DMS153 (cell line): ENCODE measurements around the gene TEF.
"Not testable (repeated sequence)": the region's sequence is repeated elsewhere in the genome, so short reads cannot be mapped to it uniquely, and the experiment has no call there.

ENCODE experiments used
- DNase-seq: peaks from one replicate; lab custom pipeline; 2025; lab: John Stamatoyannopoulos, UW

Gene TEF

GRCh38 chr22:41382610-41383009 lies 868 bp downstream of the TEF start:
- no peak for DNase-seq

DNA sequence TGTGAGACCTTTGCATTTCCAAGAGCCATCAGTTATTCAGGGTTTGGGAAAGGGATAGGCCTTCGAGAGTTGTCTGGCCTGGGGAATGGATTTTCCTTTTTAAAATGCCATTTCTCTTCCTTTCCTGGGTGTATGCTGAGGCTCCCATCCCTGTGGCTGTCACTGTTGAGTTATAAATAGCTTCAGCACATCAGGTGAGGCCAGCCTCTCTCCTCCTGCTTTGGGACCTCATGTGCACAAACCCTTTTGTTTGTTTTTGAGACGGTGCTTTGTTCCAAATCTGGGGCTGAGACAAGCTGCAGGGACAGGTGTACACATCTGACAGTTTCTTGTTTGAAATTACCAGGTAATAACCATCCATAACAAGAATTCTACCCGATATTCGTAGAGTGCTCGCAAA lies 1.3 kb downstream of the TEF start:
- no peak for DNase-seq

DNA sequence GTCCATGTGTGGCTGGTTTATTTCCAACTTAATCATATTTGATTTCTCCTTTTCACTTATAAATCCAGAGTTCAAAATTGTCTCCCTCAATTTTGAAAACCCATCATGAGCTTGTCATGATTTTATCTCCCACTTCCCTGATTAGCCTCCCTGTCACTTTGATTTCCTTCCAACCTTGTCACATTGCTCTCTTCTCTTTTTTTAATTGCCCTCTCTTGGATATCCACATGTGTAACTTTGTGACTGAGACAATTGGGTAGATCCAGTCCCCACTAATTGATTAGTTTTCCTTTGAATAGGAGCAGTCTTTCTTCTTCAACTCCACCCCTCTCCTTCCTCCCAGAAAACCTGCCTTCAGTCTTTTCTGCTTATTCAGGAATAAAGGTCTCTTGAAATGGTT lies 2.4 kb downstream of the TEF start:
- no peak for DNase-seq

DNA sequence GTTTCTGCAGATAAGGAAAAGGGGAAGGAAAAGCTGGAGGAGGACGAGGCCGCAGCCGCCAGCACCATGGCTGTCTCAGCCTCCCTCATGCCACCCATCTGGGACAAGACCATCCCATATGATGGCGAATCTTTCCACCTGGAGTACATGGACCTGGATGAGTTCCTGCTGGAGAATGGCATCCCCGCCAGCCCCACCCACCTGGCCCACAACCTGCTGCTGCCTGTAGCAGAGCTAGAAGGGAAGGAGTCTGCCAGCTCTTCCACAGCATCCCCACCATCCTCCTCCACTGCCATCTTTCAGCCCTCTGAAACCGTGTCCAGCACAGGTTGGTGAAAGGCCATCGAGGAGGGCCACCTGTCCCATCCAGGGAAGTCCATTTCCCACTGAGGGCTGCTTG lies 5.6 kb downstream of the TEF start:
- no peak for DNase-seq

DNA sequence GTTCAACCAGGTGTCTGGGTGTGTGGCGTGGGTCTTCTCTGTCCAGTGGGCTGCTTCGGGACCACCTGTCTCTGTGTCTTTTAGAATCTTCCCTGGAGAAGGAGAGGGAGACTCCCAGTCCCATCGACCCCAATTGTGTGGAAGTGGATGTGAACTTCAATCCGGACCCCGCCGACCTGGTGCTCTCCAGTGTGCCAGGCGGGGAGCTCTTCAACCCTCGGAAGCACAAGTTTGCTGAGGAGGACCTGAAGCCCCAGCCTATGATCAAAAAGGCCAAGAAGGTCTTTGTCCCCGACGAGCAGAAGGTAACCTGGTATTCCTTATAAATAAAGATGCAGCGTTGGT lies 12.2 kb downstream of the TEF start:
- no peak for DNase-seq

DNA sequence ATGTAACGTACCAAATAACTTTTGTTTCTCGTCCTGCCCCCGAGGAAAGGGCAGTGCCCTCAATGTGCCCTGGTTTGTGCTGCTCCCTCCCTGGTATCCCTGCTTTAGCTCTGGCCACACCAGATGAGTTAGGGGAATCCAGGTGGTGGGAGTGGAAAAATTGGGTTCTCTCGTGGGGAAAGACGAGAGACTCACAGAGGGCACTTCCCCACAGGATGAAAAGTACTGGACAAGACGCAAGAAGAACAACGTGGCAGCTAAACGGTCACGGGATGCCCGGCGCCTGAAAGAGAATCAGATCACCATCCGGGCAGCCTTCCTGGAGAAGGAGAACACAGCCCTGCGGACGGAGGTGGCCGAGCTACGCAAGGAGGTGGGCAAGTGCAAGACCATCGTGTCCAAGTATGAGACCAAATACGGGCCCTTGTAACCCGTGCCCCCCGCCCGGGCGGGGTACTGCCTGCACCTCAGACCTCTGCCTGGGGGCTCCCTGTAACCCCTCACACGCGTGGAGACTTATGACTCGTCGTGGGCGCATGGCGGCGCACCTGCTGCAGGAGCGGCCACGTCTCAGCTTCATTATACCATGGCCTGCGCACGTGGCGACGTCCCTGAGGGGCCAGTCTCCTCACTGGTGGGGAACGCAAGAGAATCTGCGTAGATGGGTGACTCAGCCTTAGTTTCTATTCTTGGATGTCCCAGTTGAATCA lies 13.9 kb downstream of the TEF start:
- DNase-seq: no peak

GRCh38 chr22:41397143-41397811 lies 15.5 kb downstream of the TEF start:
- no peak for DNase-seq

DNA sequence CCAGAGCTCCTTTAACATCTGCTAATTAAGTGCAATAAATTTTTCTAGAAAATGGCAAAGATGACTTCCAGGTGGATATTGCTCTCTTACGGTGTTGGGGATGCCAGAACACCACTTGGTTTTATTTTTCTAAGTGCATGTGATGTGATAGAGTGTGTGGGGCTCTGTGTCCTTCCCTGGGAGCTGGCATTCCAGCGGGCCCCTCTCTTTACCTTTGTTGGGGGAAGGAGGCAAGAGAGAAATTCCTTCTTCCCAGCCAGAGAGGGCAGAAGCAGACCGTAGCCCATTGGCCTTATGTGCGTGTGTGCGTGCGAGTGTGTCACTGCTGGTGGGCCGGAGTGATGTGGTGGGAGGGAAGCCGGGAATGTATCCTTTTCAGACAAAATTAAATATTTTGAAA lies 17.2 kb downstream of the TEF start:
- no peak for DNase-seq

- DNase-seq: peak; percentile 66
Observed at GRCh38 chr22:41401781-41402648, 20.3 kb downstream of the TEF start.

- not testable (repeated sequence) for DNase-seq
Observed at GRCh38 chr22:41402851-41403250, 21.1 kb downstream of the TEF start.

- DNase-seq: peak; percentile 73
Observed at GRCh38 chr22:41403532-41404318, 22.0 kb downstream of the TEF start.

GRCh38 chr22:41405588-41405987 lies 23.8 kb downstream of the TEF start:
- DNase-seq: no peak

DNA sequence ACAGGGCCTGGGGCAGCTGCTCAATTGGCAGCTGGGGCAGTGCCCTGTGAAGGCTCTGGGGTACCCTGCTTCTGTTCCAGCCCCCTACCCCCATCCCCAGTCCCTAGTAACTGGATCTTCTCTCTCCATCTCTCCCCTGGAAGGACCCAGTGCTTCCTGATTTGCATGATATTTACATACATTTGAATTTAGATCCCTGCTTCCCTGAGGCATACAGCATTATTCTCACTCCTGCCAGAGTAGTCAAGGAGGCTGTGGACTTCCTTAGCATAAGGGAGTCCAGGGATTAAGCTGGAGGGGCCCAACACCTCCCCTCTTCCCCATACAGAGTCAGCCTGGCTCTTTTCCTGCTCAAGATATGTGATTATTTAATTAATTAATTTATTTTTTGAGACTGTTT lies 24.7 kb downstream of the TEF start:
- DNase-seq: no peak

- no peak for DNase-seq
Observed at GRCh38 chr22:41407433-41407832, 25.7 kb downstream of the TEF start.

DNA sequence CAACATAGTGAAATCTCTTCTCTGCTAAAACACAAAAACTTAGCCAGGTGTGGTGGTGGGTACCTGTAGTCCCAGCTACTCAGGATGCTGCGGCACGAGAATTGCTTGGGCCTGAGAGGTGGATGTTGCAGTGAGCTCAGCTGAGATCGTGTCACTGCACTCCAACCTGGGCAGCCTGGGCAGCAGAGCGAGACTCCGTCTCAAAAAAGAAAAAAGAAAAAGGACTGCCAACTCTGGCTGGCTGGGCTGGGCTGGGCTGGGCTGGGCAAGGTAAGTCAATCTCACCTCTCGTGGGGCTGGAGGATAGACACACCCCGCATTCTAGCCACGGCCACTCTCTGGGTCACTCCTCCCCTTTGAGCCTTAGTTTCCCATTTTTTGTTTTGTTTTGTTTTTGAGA lies 26.9 kb downstream of the TEF start:
- no peak for DNase-seq

- DNase-seq: no peak
Observed at GRCh38 chr22:41410311-41410751, 28.6 kb downstream of the TEF start.

DNA sequence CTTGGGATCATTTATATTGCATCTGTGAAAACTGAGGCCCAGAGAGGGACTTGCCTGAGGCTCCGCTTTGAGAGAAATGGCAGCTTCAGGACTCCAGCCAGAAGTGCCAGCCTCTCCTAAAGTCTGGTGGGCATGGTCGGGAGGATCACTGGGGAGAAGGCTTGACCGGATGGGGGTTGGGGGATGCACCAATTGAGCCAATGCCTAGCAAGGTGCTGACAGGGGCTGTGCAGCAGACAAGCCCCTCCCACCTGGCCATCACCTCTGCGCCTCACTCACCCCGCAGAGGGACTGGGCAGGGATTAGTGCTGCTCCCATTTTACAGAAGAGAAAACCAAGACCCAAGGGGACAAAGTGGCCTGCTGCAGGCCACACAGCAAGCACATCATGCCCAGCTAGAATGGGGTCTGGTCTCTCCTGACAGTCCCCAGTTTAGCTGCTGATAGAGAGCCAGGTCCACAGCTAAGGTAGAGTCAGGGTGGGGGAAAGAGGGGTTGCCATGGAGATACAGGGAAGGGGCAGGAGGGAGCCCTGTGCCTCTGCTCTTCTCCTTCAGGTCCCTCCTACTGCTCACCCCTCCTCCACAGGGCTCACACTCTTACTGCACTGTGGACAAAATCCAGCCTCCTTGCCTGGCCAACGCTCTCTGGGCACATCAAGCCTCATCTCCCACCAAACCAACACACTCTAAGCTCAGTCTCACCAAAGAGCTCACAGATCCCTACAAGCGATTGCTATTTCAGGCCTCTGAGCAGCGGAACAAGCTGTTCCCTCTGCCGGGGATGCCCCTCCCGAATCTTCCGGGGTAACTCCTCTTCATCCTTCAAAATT lies 29.5 kb downstream of the TEF start:
- DNase-seq: no peak

DNA sequence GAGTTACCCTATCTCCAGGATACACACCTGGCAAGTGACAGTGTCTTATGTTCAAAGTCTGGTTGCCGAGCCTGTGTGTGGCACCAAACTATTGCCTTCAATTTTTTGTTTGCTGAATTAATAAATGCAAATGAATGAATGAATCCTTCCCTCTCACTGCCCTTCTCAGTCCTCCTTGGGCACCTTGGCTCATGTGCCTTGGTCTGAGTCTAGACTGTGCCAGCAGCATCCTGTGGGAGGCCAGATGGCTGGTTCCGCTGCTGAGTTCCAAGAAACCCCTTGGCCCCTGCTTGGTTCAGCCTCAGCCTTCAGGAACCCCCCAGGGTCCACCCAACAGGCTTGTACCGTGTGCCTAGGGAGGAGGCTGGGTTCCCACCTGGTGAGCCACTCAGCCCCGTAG lies 33.8 kb downstream of the TEF start:
- no peak for DNase-seq

GRCh38 chr22:41417622-41418390 lies 36.1 kb downstream of the TEF start:
- no peak for DNase-seq

DNA sequence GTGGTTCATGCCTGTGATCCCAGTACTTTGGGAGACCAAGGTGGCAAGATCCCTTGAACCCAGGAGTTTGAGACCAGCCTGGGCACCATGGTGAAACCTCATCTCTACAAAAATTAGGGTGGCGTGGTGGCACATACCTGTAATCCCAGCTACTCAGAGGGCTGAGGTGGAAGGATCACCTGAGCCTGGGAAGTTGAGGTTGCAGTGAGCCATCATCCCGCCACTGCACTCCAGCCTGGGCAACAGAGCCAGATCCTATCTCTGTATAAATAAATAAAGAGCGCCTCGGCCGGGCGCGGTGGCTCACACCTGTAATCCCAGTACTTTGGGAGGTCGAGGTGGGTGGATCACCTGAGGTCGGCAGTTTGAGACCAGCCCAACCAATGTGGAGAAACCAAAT lies 37.0 kb downstream of the TEF start:
- DNase-seq: no peak
